CD14-positive monocyte (primary cell): ENCODE data around the gene EPB41L2. TPM values are rescaled to one million over a fixed set of nuclear protein-coding genes. Genes with fewer than 3 reads are reported as not detected.

ENCODE experiments used
- DNase-seq, 3 donors: peaks; one replicate each; pipeline ENCODE4 v3.0.0-alpha.2; 2011 to 2022
- H2AFZ ChIP-seq: 2 replicates; pipeline ENCODE4 v1.6.0; 2012; ENCODE audit warnings: mild to moderate bottlenecking, low read depth, low read length, inconsistent platforms; ENCODE audit not compliant: insufficient read depth, poor library complexity, severe bottlenecking
- H3K27ac ChIP-seq, 2 donors: 1 replicate in 1 of 2; 2 replicates in 1 of 2; pipeline ENCODE4 v1.5.1; 2012 to 2013; ENCODE audit warnings: low read length in 2 of 2, control low read depth in 1 of 2, inconsistent platforms in 1 of 2, low read depth in 1 of 2, mild to moderate bottlenecking in 1 of 2
- H3K27me3 ChIP-seq, 2 donors: one replicate each; pipeline versions ENCODE4 v1.6.0 to v1.6.1; 2011 to 2013; ENCODE audit warnings: low read length in 2 of 2; ENCODE audit not compliant: control insufficient read depth in 2 of 2, insufficient read depth in 2 of 2
- H3K36me3 ChIP-seq, 2 donors: replicated peaks in 1 of 2; 1 replicate in 1 of 2; 2 replicates in 1 of 2; pipeline versions ENCODE4 v1.5.1 to v1.6.1; 2012 to 2013; ENCODE audit warnings: low read length in 2 of 2, control low read depth in 1 of 2, inconsistent platforms in 1 of 2, mild to moderate bottlenecking in 1 of 2; ENCODE audit not compliant: insufficient read depth in 2 of 2, control insufficient read depth in 1 of 2
- H3K4me1 ChIP-seq, 2 donors: 1 replicate in 1 of 2; 2 replicates in 1 of 2; pipeline versions ENCODE4 v1.5.1 to v1.6.1; 2012 to 2013; ENCODE audit warnings: low read length in 2 of 2, control low read depth in 1 of 2, inconsistent platforms in 1 of 2, mild to moderate bottlenecking in 1 of 2, moderate library complexity in 1 of 2; ENCODE audit not compliant: insufficient read depth in 2 of 2, control insufficient read depth in 1 of 2
- H3K4me2 ChIP-seq: replicated peaks from 2 replicates; pipeline ENCODE3; 2012; ENCODE audit warnings: low read length, moderate library complexity, mild to moderate bottlenecking; ENCODE audit not compliant: poor library complexity, severe bottlenecking; ENCODE audit errors: extremely low read depth
- H3K4me3 ChIP-seq, 3 experiments: fragments of 200-600 bp in 1 of 3; sonication (generic) in 1 of 3; replicated peaks in 1 of 3; 1 replicate in 2 of 3; 2 replicates in 1 of 3; pipeline ENCODE4 v1.5.1; 2011 to 2013; ENCODE audit warnings: low read length in 3 of 3, mild to moderate bottlenecking in 3 of 3, control low read depth in 2 of 3, low read depth in 2 of 3, inconsistent platforms in 1 of 3, moderate library complexity in 1 of 3
- H3K79me2 ChIP-seq: 2 replicates; pipeline ENCODE4 v1.6.0; 2012; ENCODE audit warnings: mild to moderate bottlenecking, control low read depth, inconsistent platforms, low read length, moderate library complexity; ENCODE audit not compliant: insufficient read depth
- H3K9ac ChIP-seq: 2 replicates; pipeline ENCODE4 v1.6.0; 2017; ENCODE audit warnings: low read length, mild to moderate bottlenecking; ENCODE audit not compliant: insufficient read depth, poor library complexity, severe bottlenecking
- H3K9me3 ChIP-seq, 2 donors: replicated peaks in 1 of 2; 1 replicate in 1 of 2; 2 replicates in 1 of 2; pipeline versions ENCODE4 v1.5.1 to v1.6.1; 2012 to 2013; ENCODE audit warnings: low read length in 2 of 2, control low read depth in 1 of 2; ENCODE audit not compliant: control insufficient read depth in 1 of 2, insufficient read depth in 1 of 2
- H4K20me1 ChIP-seq: 2 replicates; pipeline ENCODE4 v1.6.0; 2012; ENCODE audit warnings: mild to moderate bottlenecking, low read length, control low read depth, moderate library complexity; ENCODE audit not compliant: insufficient read depth
- H3K27ac Mint-ChIP-seq, 7 donors: one replicate each; pipeline ENCODE4 v1.8.0; 2020; ENCODE audit warnings: mild to moderate bottlenecking in 7 of 7, mixed read lengths in 7 of 7, moderate library complexity in 6 of 7, inconsistent platforms in 2 of 7
- H3K27me3 Mint-ChIP-seq, 3 donors: one replicate each; pipeline ENCODE4 v1.8.0; 2021 to 2022; ENCODE audit warnings: low read depth in 3 of 3, mild to moderate bottlenecking in 3 of 3, mixed read lengths in 3 of 3, moderate library complexity in 3 of 3, inconsistent platforms in 1 of 3
- H3K36me3 Mint-ChIP-seq, 2 donors: one replicate each; pipeline ENCODE4 v1.8.0; 2020; ENCODE audit warnings: mixed read lengths in 2 of 2, inconsistent platforms in 1 of 2, mild to moderate bottlenecking in 1 of 2
- H3K4me1 Mint-ChIP-seq: one replicate; pipeline ENCODE4 v1.8.0; 2020; ENCODE audit warnings: mild to moderate bottlenecking, mixed read lengths
- H3K4me3 Mint-ChIP-seq, 2 donors: one replicate each; pipeline ENCODE4 v1.8.0; 2020; ENCODE audit warnings: mild to moderate bottlenecking in 2 of 2, mixed read lengths in 2 of 2, moderate library complexity in 1 of 2
- H3K9me3 Mint-ChIP-seq, 7 donors: one replicate each; pipeline ENCODE4 v1.8.0; 2020 to 2022; ENCODE audit warnings: mixed read lengths in 7 of 7, mild to moderate bottlenecking in 6 of 7, moderate library complexity in 6 of 7, inconsistent platforms in 2 of 7
- CTCF ChIP-seq: fragments of 200-600 bp; IDR thresholded peaks from one replicate; pipeline ENCODE4 v1.8.0; 2022; ENCODE audit warnings: antibody characterized with exemption, mild to moderate bottlenecking
- WGBS: methylation state at CpG from one replicate; pipeline ENCODE4 v1.1.5; 2013; ENCODE audit warnings: missing lambda C conversion rate; ENCODE audit not compliant: insufficient coverage; 5-methylcytosine and 5-hydroxymethylcytosine counted together
- intact Hi-C, 2 donors: fragments of 100-400 bp; cut with micrococcal nuclease; formaldehyde crosslinking; loops; one replicate each; pipeline versions ENCODE4 v1.15.0 to v1.15.1; 2023
- polyA plus RNA-seq, 3 donors: library from polyadenylated mRNA; depleted of rRNA in 1 of 3; unstranded in 2 of 3; stranded (reverse) in 1 of 3; fragments of 300-500 nt in 2 of 3; fragments of >200 nt in 1 of 3; fragmentation: Illumina TruSeq in 2 of 3; gene quantifications; 1 replicate in 2 of 3; 2 replicates in 1 of 3; pipeline ENCODE4 v1.2.3, GENCODE V29; 2012 to 2021

Gene EPB41L2
- polyA plus RNA-seq, 3 donors, result 3.4 to 7.2 (median 4.6) TPM

DNA sequence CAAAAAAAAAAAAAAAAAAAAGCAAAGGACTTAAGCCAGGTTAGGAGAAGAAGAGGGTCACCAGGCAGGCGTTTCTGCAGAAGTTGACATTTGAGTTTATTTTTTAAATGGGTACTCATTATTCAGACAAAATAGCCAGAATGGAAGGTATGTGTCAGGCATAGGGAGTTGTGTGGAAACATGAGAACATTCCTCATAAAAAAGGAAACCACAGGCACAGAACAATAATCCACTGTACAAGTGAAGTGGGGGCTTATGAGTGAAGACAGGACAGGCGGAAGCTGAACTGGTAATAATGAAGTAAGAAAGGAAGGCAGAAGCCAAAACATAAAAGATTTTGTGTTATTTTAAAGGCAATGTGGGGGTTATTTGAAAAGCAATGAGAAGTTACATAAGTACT, 104.6 kb downstream of the EPB41L2 start:
- Mint-ChIP-seq H3K9me3 (peaks cover 0 to 7% (median 3%) of the 10 kb centered on the region in 7 donors), H3K27ac (no peak overlapping the region), H3K4me3 (no peak overlapping the region), H3K27me3 (no peaks in the 10 kb centered on the region), H3K4me1 (peaks cover 13% of the 10 kb centered on the region), H3K36me3 (peaks cover 5 to 11% of the 10 kb centered on the region in 2 donors)
- no peaks in the 10 kb centered on the region for H3K9me3 ChIP-seq
- no peaks in the 10 kb centered on the region for H3K36me3 ChIP-seq
- no peaks in the 10 kb centered on the region for H4K20me1 ChIP-seq
- intact Hi-C loops, result no loop called here
- no peak for TF ChIP-seq CTCF
- 100% methylated on average over 1 of the region's 2 CpGs for WGBS
- H3K27ac ChIP-seq, result no peak overlapping the region
- no peak overlapping the region for H3K9ac ChIP-seq
- no peak overlapping the region for H2AFZ ChIP-seq
- H3K27me3 ChIP-seq, result no peaks in the 10 kb centered on the region
- H3K79me2 ChIP-seq, result no peaks in the 10 kb centered on the region
- no peak overlapping the region for H3K4me2 ChIP-seq
- H3K4me1 ChIP-seq, result peaks cover 0 to 14% of the 10 kb centered on the region in 2 donors
- H3K4me3 ChIP-seq, result no peak overlapping the region
- DNase-seq, result no peak

- H3K4me2 ChIP-seq, result no peak overlapping the region
- H3K36me3 Mint-ChIP-seq, result peaks cover 5 to 18% of the 10 kb centered on the region in 2 donors
- peaks cover 0 to 14% (median 5%) of the 10 kb centered on the region in 7 donors for H3K9me3 Mint-ChIP-seq
- H3K4me3 Mint-ChIP-seq, result no peak overlapping the region
- H3K4me3 ChIP-seq, result no peak overlapping the region
- TF ChIP-seq CTCF, result no peak
- intact Hi-C loops, result no loop called here
- H3K27me3 ChIP-seq, result no peaks in the 10 kb centered on the region
- WGBS, result no CpG with 5 or more reads among the region's 2 CpGs
- H3K27ac ChIP-seq, result no peak overlapping the region
- peaks cover 0 to 1% (median 0%) of the 10 kb centered on the region in 3 donors for H3K27me3 Mint-ChIP-seq
- no peaks in the 10 kb centered on the region for H3K4me1 Mint-ChIP-seq
- H3K9ac ChIP-seq, result no peak overlapping the region
- no peak overlapping the region for H2AFZ ChIP-seq
- H4K20me1 ChIP-seq, result no peaks in the 10 kb centered on the region
- H3K4me1 ChIP-seq, result no peaks in the 10 kb centered on the region
- no peak overlapping the region for H3K27ac Mint-ChIP-seq
- no peak for DNase-seq
- H3K36me3 ChIP-seq, result no peaks in the 10 kb centered on the region
- H3K9me3 ChIP-seq, result no peaks in the 10 kb centered on the region
- no peaks in the 10 kb centered on the region for H3K79me2 ChIP-seq
Measured at GRCh38 chr6:130955755-130956154, 107.3 kb downstream of the EPB41L2 start.
